Parathyroid adenoma (tissue), 2 donors: ENCODE data around the gene ABHD17A.

Experiments
- H2AFZ ChIP-seq: fragments of 300-600 bp; sonication (generic); one replicate; pipeline ENCODE4 v1.7.0; 2017; ENCODE audit warnings: antibody characterized with exemption, mild to moderate bottlenecking
- H3K27ac ChIP-seq: fragments of 300-600 bp; sonication (generic); one replicate; pipeline ENCODE4 v1.7.0; 2017
- H3K27me3 ChIP-seq: fragments of 300-600 bp; sonication (generic); one replicate; pipeline ENCODE4 v1.7.0; 2017; ENCODE audit warnings: low read length; ENCODE audit not compliant: control insufficient read depth, insufficient read depth
- H3K36me3 ChIP-seq: fragments of 300-600 bp; sonication (generic); one replicate; pipeline ENCODE4 v1.7.0; 2017; ENCODE audit warnings: low read length; ENCODE audit not compliant: control insufficient read depth, insufficient read depth
- H3K4me1 ChIP-seq: fragments of 300-600 bp; sonication (generic); one replicate; pipeline ENCODE4 v1.7.0; 2017; ENCODE audit warnings: control low read depth
- H3K4me2 ChIP-seq: fragments of 300-600 bp; sonication (generic); one replicate; pipeline ENCODE4 v1.7.0; 2017; ENCODE audit warnings: low read length
- H3K4me3 ChIP-seq: fragments of 300-600 bp; sonication (generic); one replicate; pipeline ENCODE4 v1.7.0; 2017; ENCODE audit warnings: low read depth, low read length
- H3K79me2 ChIP-seq: fragments of 300-600 bp; sonication (generic); one replicate; pipeline ENCODE4 v1.7.0; 2017; ENCODE audit warnings: control low read depth
- H3K9ac ChIP-seq: fragments of 300-600 bp; sonication (generic); one replicate; pipeline ENCODE4 v1.7.0; 2017; ENCODE audit warnings: mild to moderate bottlenecking
- H3K9me3 ChIP-seq: fragments of 300-600 bp; sonication (generic); one replicate; pipeline ENCODE4 v1.7.0; 2017; ENCODE audit warnings: low read length; ENCODE audit not compliant: control insufficient read depth
- TF ChIP-seq, protein P1 (sequence below): fragments of 300-600 bp; sonication (generic); IDR thresholded peaks from one replicate; pipeline ENCODE4 v1.7.0; 2017; ENCODE audit warnings: antibody characterized with exemption, mild to moderate bottlenecking
- donor health status: primary hyperparathyroidism.

ABHD17A gene

GRCh38 chr19:1929021-1929742, 43.9 kb upstream of the ABHD17A start:
- Histone ChIP-seq H3K79me2 (no peaks in the 10 kb centered on the region), H2AFZ (peak overlapping the region; percentile 68), H3K9me3 (no peaks in the 10 kb centered on the region), H3K4me2 (peak overlapping the region; percentile 60), H3K4me1 (no peaks in the 10 kb centered on the region), H3K4me3 (peak overlapping the region; percentile 25), H3K27me3 (no peaks in the 10 kb centered on the region), H3K27ac (no peak overlapping the region), H3K36me3 (no peaks in the 10 kb centered on the region), H3K9ac (no peak overlapping the region)
- TF ChIP-seq, protein P1, sequence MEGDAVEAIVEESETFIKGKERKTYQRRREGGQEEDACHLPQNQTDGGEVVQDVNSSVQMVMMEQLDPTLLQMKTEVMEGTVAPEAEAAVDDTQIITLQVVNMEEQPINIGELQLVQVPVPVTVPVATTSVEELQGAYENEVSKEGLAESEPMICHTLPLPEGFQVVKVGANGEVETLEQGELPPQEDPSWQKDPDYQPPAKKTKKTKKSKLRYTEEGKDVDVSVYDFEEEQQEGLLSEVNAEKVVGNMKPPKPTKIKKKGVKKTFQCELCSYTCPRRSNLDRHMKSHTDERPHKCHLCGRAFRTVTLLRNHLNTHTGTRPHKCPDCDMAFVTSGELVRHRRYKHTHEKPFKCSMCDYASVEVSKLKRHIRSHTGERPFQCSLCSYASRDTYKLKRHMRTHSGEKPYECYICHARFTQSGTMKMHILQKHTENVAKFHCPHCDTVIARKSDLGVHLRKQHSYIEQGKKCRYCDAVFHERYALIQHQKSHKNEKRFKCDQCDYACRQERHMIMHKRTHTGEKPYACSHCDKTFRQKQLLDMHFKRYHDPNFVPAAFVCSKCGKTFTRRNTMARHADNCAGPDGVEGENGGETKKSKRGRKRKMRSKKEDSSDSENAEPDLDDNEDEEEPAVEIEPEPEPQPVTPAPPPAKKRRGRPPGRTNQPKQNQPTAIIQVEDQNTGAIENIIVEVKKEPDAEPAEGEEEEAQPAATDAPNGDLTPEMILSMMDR, result peak; percentile 86

- H3K4me2 ChIP-seq, result no peak overlapping the region
- no peaks in the 10 kb centered on the region for H3K79me2 ChIP-seq
- no peaks in the 10 kb centered on the region for H3K27me3 ChIP-seq
- H3K4me1 ChIP-seq, result no peaks in the 10 kb centered on the region
- no peaks in the 10 kb centered on the region for H3K9me3 ChIP-seq
- no peak overlapping the region for H3K27ac ChIP-seq
- no peak overlapping the region for H2AFZ ChIP-seq
- TF ChIP-seq, protein P1, result no peak
- no peak overlapping the region for H3K4me3 ChIP-seq
- H3K36me3 ChIP-seq, result no peaks in the 10 kb centered on the region
- H3K9ac ChIP-seq, result no peak overlapping the region
Measured at GRCh38 chr19:1925544-1925943, 40.2 kb upstream of the ABHD17A start.

- Histone ChIP-seq H3K4me1 (no peaks in the 10 kb centered on the region), H3K4me3 (no peak overlapping the region), H3K36me3 (no peaks in the 10 kb centered on the region), H3K27ac (no peak overlapping the region), H3K4me2 (no peak overlapping the region), H3K79me2 (no peaks in the 10 kb centered on the region), H3K9me3 (no peaks in the 10 kb centered on the region), H3K27me3 (no peaks in the 10 kb centered on the region), H2AFZ (no peak overlapping the region), H3K9ac (no peak overlapping the region)
- TF ChIP-seq, protein P1, result no peak
Measured at GRCh38 chr19:1924320-1924961, 39.1 kb upstream of the ABHD17A start.

DNA sequence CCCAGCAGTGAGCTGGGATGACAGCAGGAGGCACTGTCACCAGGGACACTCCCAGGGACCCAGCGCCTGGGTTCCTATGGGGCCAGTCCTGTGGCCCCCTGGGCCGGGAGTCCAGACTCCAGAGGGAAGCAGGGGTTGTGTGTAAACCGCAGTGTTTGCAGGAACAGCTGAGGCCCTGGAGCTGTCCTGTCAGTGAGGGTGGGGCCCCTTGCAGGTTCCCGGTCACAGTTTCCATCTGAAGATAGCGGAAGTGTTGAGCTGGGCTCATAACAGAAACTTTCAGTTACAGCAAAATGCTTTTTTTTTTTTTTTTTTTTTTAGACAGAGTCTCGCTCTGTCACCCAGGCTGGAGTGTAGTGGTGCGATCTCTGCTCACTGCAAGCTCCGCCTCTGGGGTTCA, 38.0 kb upstream of the ABHD17A start:
- Histone ChIP-seq H3K4me1 (no peaks in the 10 kb centered on the region), H3K36me3 (no peaks in the 10 kb centered on the region), H3K79me2 (no peaks in the 10 kb centered on the region), H3K27ac (no peak overlapping the region), H3K9me3 (no peaks in the 10 kb centered on the region), H2AFZ (no peak overlapping the region), H3K27me3 (no peaks in the 10 kb centered on the region), H3K4me2 (no peak overlapping the region), H3K9ac (no peak overlapping the region), H3K4me3 (no peak overlapping the region)
- TF ChIP-seq, protein P1, result no peak
